VCaP (cell line): Measurements from ENCODE around the gene CA7.

Experiments used
- H3K27ac ChIP-seq: fragments of 450-650 bp; 2 replicates; pipeline ENCODE4 v1.5.1; 2017
- CTCF ChIP-seq: fragments of 450-650 bp; conservative IDR thresholded peaks from 2 replicates; pipeline ENCODE4 v1.5.1; 2017; ENCODE audit warnings: mild to moderate bottlenecking, moderate library complexity

CA7 gene

GRCh38 chr16:66844342-66845079, at the start of gene CA7:
Gene CA7, plus strand, starts transcription at chr16:66844414. Its CDS starts 74 bp downstream, at chr16:66844488.
- no peak within 1 kb of the TSS for H3K27ac ChIP-seq
- no peak for TF ChIP-seq CTCF

- TF ChIP-seq CTCF = no peak
- H3K27ac ChIP-seq = no peak overlapping the region
Observed at GRCh38 chr16:66798161-66798560, 46.1 kb upstream of the CA7 start.

DNA sequence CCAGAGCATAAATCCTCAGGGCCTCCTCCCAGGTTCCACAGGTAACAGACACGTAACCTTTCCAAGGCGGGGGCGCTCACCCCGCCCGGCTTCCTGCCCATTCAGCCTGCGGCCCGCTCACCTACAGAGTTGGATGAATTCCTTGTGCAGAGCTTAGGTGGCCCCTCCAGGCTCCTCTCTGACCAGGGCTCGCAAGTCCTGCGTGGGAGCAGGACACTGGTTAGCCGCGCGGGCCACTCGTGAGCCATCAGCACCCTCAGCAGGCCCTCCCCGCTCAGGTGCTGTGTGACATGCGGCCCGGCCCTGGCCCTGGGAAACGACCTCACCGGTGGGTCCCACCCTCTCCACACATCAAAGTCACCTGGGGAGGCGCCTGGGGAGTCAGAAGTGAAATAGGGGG, 43.4 kb upstream of the CA7 start:
- no peak overlapping the region for H3K27ac ChIP-seq
- no peak for TF ChIP-seq CTCF

- H3K27ac ChIP-seq = no peak within 1 kb of the TSS
- TF ChIP-seq CTCF = no peak
Observed at GRCh38 chr16:66801320-66802105, 42.7 kb upstream of the CA7 start, which contains the start of gene TERB1. Gene TERB1, minus strand, starts transcription at chr16:66801584. Its CDS starts 4,786 bp downstream, at chr16:66796798.

DNA sequence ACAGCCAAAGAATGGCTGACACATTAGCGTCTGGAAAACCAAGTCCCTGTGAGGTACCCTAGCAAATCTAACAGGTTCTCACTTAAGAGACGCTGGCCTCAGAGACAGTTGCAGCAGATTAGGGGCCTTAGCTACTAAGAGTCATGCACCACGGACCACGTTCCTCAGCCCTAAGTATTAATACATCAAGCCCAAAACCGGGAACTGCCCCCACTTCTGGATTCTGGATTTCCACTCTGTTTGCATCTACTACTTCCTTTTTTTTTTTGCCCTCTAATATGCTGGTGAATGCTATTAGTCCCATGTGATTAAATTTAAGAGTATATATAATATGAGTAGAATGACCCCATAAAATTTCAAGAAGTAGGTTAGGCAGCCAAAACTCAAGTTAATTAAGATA, 42.1 kb upstream of the CA7 start:
- no peak overlapping the region for H3K27ac ChIP-seq
- no peak for TF ChIP-seq CTCF

GRCh38 chr16:66809765-66810164, 34.4 kb upstream of the CA7 start:
- TF ChIP-seq CTCF = no peak

GRCh38 chr16:66810391-66810790, 33.8 kb upstream of the CA7 start:
- no peak for TF ChIP-seq CTCF
- no peak overlapping the region for H3K27ac ChIP-seq

More at GRCh38 chr16:66809765-66810164, 34.4 kb upstream of the CA7 start:
- H3K27ac ChIP-seq = no peak overlapping the region
